Measurements from ENCODE around the gene PPM1E.

- no peak for TF ChIP-seq POLR2A (IDR thresholded peaks at IDR 0.05)
- no peak for TF ChIP-seq POLR2AphosphoS5 (IDR thresholded peaks at IDR 0.05)
Measured at GRCh38 chr17:59002126-59002525, 246.5 kb downstream of the PPM1E start.

Data from transverse colon (tissue), 3 donors.